SK-N-SH (cell line): Measurements from ENCODE around the gene ITPRIPL2. TPM values are rescaled to one million over a fixed set of nuclear protein-coding genes. Genes with fewer than 3 reads are reported as not detected.

Experiments
- CTCF ChIA-PET: fragments of 300-600, 350-600 bp; formaldehyde crosslinking; extraction: SDS; loops from one replicate; lab custom pipeline; 2021; lab: Yijun Ruan, JAX
- POLR2A ChIA-PET: fragments of 350-600 bp; sonication (Branson Sonifier 250); formaldehyde crosslinking; extraction: SDS; loops from one replicate; lab custom pipeline; 2020; ENCODE audit warnings: antibody characterized with exemption, inconsistent platforms; lab: Yijun Ruan, JAX
- DNase-seq: peaks from one replicate; pipeline ENCODE4 v3.0.0; 2012
- H2AFZ ChIP-seq: fragments of 200-600 bp; sonication (generic); 2 replicates; pipeline ENCODE4 v1.8.1; 2016; ENCODE audit warnings: antibody characterized with exemption, mild to moderate bottlenecking, low read depth
- H3F3A ChIP-seq: fragments of 200-600 bp; sonication (generic); replicated peaks from 2 replicates; pipeline ENCODE3; 2016; ENCODE audit warnings: antibody characterized with exemption, mild to moderate bottlenecking; ENCODE audit not compliant: insufficient read depth
- H3K27ac ChIP-seq, 2 experiments: fragments of 200-500 bp in 1 of 2; fragments of 200-600 bp in 1 of 2; sonication (Bioruptor generic) in 1 of 2; sonication (generic), shearing (Covaris generic) in 1 of 2; 2 replicates each; pipeline versions ENCODE4 v1.5.1 to v1.6.1; 2014 to 2016; ENCODE audit warnings: low read depth in 2 of 2, inconsistent platforms in 1 of 2, low read length in 1 of 2, mild to moderate bottlenecking in 1 of 2, mixed read lengths in 1 of 2
- H3K27me3 ChIP-seq: fragments of 200-600 bp; sonication (generic), shearing (Covaris generic); 2 replicates; pipeline ENCODE4 v1.6.1; 2016; ENCODE audit warnings: mixed run types; ENCODE audit not compliant: insufficient read depth
- H3K36me3 ChIP-seq, 2 experiments: fragments of 200-500 bp in 1 of 2; fragments of 200-600 bp in 1 of 2; sonication (Bioruptor generic) in 1 of 2; sonication (generic) in 1 of 2; replicated peaks in 1 of 2; 2 replicates each; pipeline versions ENCODE3 to v1.5.1; 2014 to 2016; ENCODE audit warnings: low read length in 1 of 2, mild to moderate bottlenecking in 1 of 2; ENCODE audit not compliant: insufficient read depth in 2 of 2, control insufficient read depth in 1 of 2
- H3K4me1 ChIP-seq, 2 experiments: fragments of 200-500 bp in 1 of 2; fragments of 200-600 bp in 1 of 2; sonication (Bioruptor generic) in 1 of 2; sonication (generic), shearing (Covaris generic) in 1 of 2; 2 replicates each; pipeline versions ENCODE4 v1.5.1 to v1.6.1; 2014 to 2016; ENCODE audit warnings: low read depth in 1 of 2, low read length in 1 of 2, mixed run types in 1 of 2; ENCODE audit not compliant: insufficient read depth in 2 of 2, control insufficient read depth in 1 of 2
- H3K4me2 ChIP-seq: fragments of 200-600 bp; sonication (generic), shearing (Covaris generic); 2 replicates; pipeline ENCODE4 v1.6.1; 2017; ENCODE audit warnings: mixed run types
- H3K4me3 ChIP-seq, 2 experiments: fragments of 200-500 bp in 1 of 2; fragments of 200-600 bp in 1 of 2; sonication (Bioruptor generic) in 1 of 2; sonication (generic), shearing (Covaris generic) in 1 of 2; 2 replicates each; pipeline versions ENCODE4 v1.5.1 to v1.8.1; 2014 to 2016; ENCODE audit warnings: low read depth in 2 of 2, inconsistent platforms in 1 of 2, low read length in 1 of 2, mild to moderate bottlenecking in 1 of 2, mixed read lengths in 1 of 2, moderate library complexity in 1 of 2
- H3K79me2 ChIP-seq: fragments of 200-600 bp; sonication (generic); 2 replicates; pipeline ENCODE4 v1.8.1; 2017; ENCODE audit warnings: mild to moderate bottlenecking; ENCODE audit not compliant: insufficient read depth
- H3K9ac ChIP-seq: fragments of 200-600 bp; sonication (generic); 2 replicates; pipeline ENCODE4 v1.6.1; 2017; ENCODE audit warnings: mixed run types
- H3K9me2 ChIP-seq: fragments of 200-600 bp; sonication (generic); 2 replicates; pipeline ENCODE4 v1.6.1; 2017; ENCODE audit warnings: mixed run types
- H3K9me3 ChIP-seq: fragments of 200-600 bp; sonication (generic); 2 replicates; pipeline ENCODE4 v1.6.1; 2017; ENCODE audit warnings: mixed run types, mild to moderate bottlenecking, moderate library complexity
- H4K20me1 ChIP-seq: fragments of 200-600 bp; sonication (generic); 2 replicates; pipeline ENCODE4 v1.6.1; 2017; ENCODE audit warnings: mild to moderate bottlenecking, mixed run types; ENCODE audit not compliant: insufficient read depth
- CHD2 ChIP-seq: fragments of 150-350 bp; IDR thresholded peaks from 2 replicates; pipeline ENCODE4 v1.6.1; 2018; ENCODE audit warnings: low read length; ENCODE audit not compliant: partially characterized antibody
- CTCF ChIP-seq: fragments of 200-600 bp; sonication (generic); IDR thresholded peaks from 2 replicates; pipeline ENCODE4 v1.6.1; 2017; ENCODE audit warnings: antibody characterized with exemption, mild to moderate bottlenecking, moderate library complexity
- EZH2phosphoT487 ChIP-seq: fragments of 200-600 bp; sonication (generic); IDR thresholded peaks from 2 replicates; pipeline ENCODE4 v1.6.1; 2017; ENCODE audit warnings: low read depth, mixed run types, mild to moderate bottlenecking, antibody characterized with exemption, moderate library complexity, borderline replicate concordance
- FOXJ3 ChIP-seq: sonication (generic); formaldehyde crosslinking; IDR thresholded peaks from 2 replicates; pipeline ENCODE4 v1.5.1; 2020; ENCODE audit warnings: mild to moderate bottlenecking, missing genetic modification reagents
- GABPA ChIP-seq: IDR thresholded peaks from 2 replicates; pipeline ENCODE4 v1.4.0; 2012; ENCODE audit warnings: low read depth, mild to moderate bottlenecking
- JUND ChIP-seq: IDR thresholded peaks from 2 replicates; pipeline ENCODE4 v1.4.0; 2012
- RAD21 ChIP-seq: IDR thresholded peaks from 2 replicates; pipeline ENCODE4 v1.6.1; 2012; ENCODE audit warnings: mild to moderate bottlenecking, low read length
- RCOR1 ChIP-seq: fragments of 150-350 bp; IDR thresholded peaks from 2 replicates; pipeline ENCODE4 v1.6.1; 2017; ENCODE audit warnings: antibody characterized with exemption, low read length
- RFX5 ChIP-seq: IDR thresholded peaks from 2 replicates; pipeline ENCODE4 v1.6.1; 2012; ENCODE audit warnings: mild to moderate bottlenecking, improper control_type of control experiment, low read length
- RXRA ChIP-seq: IDR thresholded peaks from 2 replicates; pipeline ENCODE4 v1.4.0; 2012; ENCODE audit warnings: low read depth, mild to moderate bottlenecking, borderline replicate concordance
- TCF12 ChIP-seq: IDR thresholded peaks from 2 replicates; pipeline ENCODE4 v1.4.0; 2012
- whole genome bisulfite sequencing: methylation state at CpG from one replicate; pipeline ENCODE4 v1.1.6; 2017; ENCODE audit warnings: low lambda C conversion rate; 5-methylcytosine and 5-hydroxymethylcytosine counted together
- polyA plus RNA-seq, 3 experiments: library from polyadenylated mRNA; depleted of rRNA; stranded (reverse); fragments of >200 nt; gene quantifications; 2 replicates each; pipeline ENCODE4 v1.2.3, GENCODE V29; 2012
- TF ChIP-seq, protein P1 (sequence below): IDR thresholded peaks from 2 replicates; pipeline ENCODE4 v1.4.0; 2012; ENCODE audit warnings: low read depth, borderline replicate concordance
- TF ChIP-seq, protein P2 (sequence below): fragments of 150-350 bp; IDR thresholded peaks from 2 replicates; pipeline ENCODE4 v1.6.1; 2017; ENCODE audit warnings: antibody characterized with exemption, low read length, low read depth, borderline replicate concordance

ITPRIPL2 gene
- polyA plus RNA-seq, 1 of the 3 experiments (the other 2 are of a cell fraction) = 4.3 TPM

- no peak for TF ChIP-seq CTCF
- TF ChIP-seq, protein P1, sequence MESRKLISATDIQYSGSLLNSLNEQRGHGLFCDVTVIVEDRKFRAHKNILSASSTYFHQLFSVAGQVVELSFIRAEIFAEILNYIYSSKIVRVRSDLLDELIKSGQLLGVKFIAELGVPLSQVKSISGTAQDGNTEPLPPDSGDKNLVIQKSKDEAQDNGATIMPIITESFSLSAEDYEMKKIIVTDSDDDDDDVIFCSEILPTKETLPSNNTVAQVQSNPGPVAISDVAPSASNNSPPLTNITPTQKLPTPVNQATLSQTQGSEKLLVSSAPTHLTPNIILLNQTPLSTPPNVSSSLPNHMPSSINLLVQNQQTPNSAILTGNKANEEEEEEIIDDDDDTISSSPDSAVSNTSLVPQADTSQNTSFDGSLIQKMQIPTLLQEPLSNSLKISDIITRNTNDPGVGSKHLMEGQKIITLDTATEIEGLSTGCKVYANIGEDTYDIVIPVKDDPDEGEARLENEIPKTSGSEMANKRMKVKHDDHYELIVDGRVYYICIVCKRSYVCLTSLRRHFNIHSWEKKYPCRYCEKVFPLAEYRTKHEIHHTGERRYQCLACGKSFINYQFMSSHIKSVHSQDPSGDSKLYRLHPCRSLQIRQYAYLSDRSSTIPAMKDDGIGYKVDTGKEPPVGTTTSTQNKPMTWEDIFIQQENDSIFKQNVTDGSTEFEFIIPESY = no peak
Observed at GRCh38 chr16:19084139-19084538, 29.6 kb upstream of the ITPRIPL2 start (continued).

DNA sequence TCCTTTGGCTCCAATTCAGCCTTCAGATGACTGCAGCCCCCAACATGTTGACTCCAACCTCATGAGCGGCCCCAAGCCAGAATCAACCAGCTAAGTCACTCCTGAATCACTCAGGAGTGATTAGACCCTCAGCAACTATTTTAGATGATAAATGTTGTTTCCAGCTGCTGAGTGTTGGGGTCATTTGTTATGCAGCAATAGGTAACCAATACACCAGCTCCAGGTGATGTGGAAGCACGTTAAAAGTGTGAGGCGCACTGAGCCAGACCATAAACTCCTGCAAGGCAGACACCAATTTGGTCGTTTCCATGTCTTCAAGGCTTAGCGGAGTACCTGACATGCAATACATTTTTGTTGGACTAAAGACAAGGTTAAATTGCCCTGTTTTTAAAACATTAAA is 28.9 kb upstream of the ITPRIPL2 start:
- Histone ChIP-seq H3F3A (no peaks in the 10 kb centered on the region), H2AFZ (no peak overlapping the region), H3K9me3 (no peaks in the 10 kb centered on the region), H3K27ac (no peak overlapping the region), H4K20me1 (no peaks in the 10 kb centered on the region), H3K9ac (no peak overlapping the region), H3K9me2 (no peaks in the 10 kb centered on the region), H3K4me2 (no peak overlapping the region), H3K4me3 (no peak overlapping the region), H3K36me3 (peaks cover 0 to 6% of the 10 kb centered on the region in 2 experiments), H3K4me1 (peaks cover 6 to 8% of the 10 kb centered on the region in 2 experiments; a peak in 2 of 4 replicates), H3K27me3 (no peaks in the 10 kb centered on the region), H3K79me2 (no peaks in the 10 kb centered on the region)
- DNase-seq = no peak
- CTCF ChIA-PET = interaction anchor here (0.7 to 6.0 kb wide), 10 partner anchors 22 to 420 kb away, joined by 3 to 82 read pairs (median 32); partner anchors contain the start of genes ITPRIPL2, SYT17 and TMC7
- WGBS = 82% methylated on average over 5 of the region's 5 CpGs
- POLR2A ChIA-PET = no interaction called here
- no peak for TF ChIP-seq RCOR1
- no peak for TF ChIP-seq RAD21
- TF ChIP-seq JUND = no peak
- TF ChIP-seq FOXJ3 = no peak
- TF ChIP-seq EZH2phosphoT487 = no peak
- no peak for TF ChIP-seq CHD2
- TF ChIP-seq GABPA = no peak
- TF ChIP-seq TCF12 = no peak
- no peak for TF ChIP-seq RFX5
- TF ChIP-seq RXRA = no peak
- TF ChIP-seq, protein P2, sequence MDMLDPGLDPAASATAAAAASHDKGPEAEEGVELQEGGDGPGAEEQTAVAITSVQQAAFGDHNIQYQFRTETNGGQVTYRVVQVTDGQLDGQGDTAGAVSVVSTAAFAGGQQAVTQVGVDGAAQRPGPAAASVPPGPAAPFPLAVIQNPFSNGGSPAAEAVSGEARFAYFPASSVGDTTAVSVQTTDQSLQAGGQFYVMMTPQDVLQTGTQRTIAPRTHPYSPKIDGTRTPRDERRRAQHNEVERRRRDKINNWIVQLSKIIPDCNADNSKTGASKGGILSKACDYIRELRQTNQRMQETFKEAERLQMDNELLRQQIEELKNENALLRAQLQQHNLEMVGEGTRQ = no peak
